NCI-H187 treated with DMSO at 0.1 percent for 48 hours (cell line): ENCODE data around the gene SLC24A4.

Source experiments
- DNase-seq: peaks from one replicate; lab custom pipeline; 2025; lab: John Stamatoyannopoulos, UW

Gene SLC24A4

DNA sequence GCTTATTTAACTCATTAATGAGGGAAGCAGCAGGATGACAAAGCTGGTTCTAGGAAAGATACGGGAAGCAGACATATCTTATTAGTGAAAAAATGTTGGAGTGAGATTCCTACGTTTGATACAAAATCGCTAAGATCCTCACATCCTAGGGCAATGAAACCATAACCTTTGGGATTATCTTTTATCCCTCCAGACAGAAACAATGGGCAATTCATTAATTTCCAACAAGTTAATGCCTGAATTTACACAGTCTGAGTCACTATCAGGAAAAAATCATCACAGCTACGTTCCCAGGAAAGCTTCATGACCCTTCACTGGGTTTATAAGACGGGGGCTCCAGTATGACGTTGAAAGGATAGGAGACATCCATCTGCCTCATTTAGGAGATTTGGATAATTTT, 45.0 kb downstream of the SLC24A4 start:
- no peak for DNase-seq

DNA sequence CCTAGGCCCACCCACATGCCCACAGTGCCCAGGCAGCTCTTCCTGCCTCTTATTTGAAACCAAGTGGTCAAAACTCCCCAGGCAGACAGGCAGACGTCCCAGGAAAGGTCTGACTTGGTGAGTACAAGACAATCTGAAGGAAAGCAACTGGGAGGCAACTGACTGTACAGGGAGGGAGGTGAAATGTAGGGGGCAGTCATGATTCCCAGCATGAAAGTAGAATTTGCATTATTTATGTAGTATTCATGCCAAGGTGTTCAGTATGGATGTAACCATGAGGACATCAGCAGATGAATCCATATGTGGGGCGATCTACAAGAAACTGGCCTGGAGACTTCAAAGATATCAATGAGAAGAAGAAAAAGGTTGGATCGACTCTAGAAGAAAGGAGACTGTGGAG, 46.1 kb downstream of the SLC24A4 start:
- no peak for DNase-seq

- DNase-seq = no peak
Observed at GRCh38 chr14:92372230-92372629, 49.3 kb downstream of the SLC24A4 start.

GRCh38 chr14:92373336-92373735, 50.4 kb downstream of the SLC24A4 start:
- DNase-seq = no peak

- no peak for DNase-seq
Observed at GRCh38 chr14:92380131-92380530, 57.2 kb downstream of the SLC24A4 start.

DNA sequence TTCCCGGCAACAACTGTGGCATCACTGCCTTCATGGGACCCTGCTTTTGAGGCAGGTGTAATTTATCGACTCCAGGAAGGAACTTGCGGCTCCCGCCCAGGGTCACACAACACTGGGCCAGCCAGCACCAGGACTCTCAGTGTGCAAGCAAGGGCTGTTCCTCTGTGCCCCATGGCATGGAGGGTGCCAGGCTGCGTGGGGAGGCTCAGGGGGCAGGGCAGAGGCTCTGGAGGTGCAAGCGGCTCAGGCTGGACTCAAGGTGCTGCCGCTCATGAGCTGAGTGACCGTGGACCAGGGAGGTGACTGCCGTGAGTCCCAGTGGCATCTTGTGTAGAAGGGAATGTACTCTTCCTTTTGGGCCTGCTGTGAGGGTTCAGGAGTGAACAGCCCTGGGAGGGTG, 57.6 kb downstream of the SLC24A4 start:
- DNase-seq = no peak

- DNase-seq = no peak
Observed at GRCh38 chr14:92382677-92383076, 59.7 kb downstream of the SLC24A4 start.

DNA sequence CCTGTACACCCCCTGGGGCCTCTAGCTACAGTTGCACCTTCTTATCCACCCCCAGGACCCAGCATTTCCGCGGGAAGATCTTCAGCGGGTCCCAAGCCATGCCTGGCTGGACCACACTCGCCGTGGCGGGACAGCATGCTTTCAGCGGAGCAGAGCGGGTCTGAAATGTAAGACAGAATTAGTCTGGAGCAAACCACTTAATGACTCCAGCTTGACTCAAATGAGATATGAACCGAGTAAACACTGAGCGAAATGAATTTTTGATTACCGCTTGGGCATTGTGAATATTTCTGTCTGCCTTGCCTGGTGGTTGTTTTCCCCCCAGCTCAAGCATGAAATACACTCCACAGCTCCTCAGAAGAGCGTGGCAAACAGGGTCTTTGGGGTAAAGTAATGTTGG, 60.8 kb downstream of the SLC24A4 start:
- no peak for DNase-seq

DNA sequence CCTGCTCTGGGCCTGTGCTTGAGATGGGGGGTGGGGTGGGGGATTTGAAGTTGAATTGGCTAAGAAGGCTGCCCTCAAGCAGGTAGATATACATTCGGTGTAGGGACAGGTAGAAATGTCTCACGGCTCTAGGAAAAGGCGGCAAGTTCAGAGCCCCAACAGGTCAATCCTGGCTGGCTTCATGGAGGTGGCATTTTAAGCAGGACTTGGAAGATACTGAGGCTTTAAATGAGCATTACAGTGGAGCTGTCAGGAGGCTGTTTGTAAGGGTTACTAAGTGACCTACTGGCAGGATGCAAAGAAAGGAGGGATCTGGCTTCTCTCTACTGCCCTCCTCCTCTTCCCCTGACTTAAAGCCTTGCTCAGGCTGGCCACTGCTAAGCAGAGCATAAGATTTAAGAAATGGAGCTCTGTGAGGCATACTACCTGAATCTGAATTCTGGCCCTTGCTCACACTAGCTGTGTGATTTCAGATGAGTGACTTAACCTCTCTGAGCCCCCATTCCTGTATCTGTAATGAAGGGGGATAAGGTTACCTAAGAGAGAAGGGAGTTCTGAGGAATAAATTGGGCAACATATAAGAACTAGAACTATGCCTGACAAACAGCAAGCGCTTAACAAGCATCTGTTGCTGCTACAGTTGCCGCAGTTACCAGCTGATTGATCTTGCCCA, 61.6 kb downstream of the SLC24A4 start:
- DNase-seq = no peak

- no peak for DNase-seq
Observed at GRCh38 chr14:92385561-92385960, 62.6 kb downstream of the SLC24A4 start.

DNA sequence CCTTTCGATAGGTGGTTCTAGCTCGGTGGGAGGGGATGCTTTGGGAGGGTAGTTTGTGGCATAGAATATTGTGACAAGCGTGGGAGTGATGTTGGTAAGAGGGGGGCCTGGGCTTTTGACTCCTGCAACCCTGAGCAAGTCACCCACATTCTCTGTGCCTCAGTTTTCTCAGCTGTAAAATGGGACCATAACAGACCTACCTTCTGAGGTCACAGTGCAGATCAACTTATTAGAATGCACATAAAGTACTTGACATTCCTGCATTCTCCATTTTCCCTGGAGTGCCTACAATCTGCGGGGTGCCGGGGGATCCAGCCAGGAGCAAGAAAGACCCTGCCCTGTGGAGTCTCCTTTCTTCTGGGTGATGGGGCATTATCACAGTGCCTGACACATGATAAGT, 63.2 kb downstream of the SLC24A4 start:
- DNase-seq = no peak

- DNase-seq = no peak
Observed at GRCh38 chr14:92386637-92387036, 63.7 kb downstream of the SLC24A4 start.

- DNase-seq = no peak
Observed at GRCh38 chr14:92387578-92387977, 64.6 kb downstream of the SLC24A4 start.

- no peak for DNase-seq
Observed at GRCh38 chr14:92389598-92390158, 66.7 kb downstream of the SLC24A4 start.

DNA sequence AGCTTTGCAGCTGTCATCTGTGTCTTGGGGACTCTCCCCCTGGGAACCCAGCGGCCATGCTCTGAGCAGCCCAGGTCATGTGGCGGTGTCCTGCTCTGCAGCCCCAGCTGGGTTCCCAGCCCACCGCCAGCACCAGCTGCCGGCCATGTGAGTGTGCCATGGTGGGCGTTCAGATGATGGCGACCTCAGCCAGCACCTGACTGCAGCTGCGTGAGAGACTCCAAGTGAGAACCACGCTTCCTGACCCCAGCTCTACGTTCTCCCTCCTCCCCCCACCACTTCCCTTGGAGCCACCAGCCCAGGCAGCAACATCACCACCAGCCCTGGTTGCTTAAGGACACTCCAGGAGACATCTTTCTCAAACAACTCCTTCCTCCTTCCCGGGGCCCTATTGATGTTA, 68.8 kb downstream of the SLC24A4 start:
- no peak for DNase-seq

DNA sequence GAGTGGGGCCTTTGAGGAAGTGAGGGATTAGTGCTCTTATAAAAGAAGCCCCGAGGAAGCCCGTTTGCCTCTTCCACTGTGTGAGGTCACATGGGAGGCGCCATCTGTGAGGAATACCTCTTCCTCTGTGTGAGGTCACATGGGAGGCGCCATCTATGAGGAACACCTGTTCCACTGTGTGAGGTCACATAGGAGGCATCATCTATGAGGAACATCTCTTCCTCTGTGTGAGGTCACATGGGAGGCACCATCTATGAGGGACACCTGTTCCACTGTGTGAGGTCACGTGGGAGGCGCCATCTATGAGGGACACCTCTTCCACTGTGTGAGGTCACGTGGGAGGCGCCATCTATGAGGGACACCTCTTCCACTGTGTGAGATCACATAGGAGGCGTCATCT, 69.7 kb downstream of the SLC24A4 start:
- DNase-seq = no peak

DNA sequence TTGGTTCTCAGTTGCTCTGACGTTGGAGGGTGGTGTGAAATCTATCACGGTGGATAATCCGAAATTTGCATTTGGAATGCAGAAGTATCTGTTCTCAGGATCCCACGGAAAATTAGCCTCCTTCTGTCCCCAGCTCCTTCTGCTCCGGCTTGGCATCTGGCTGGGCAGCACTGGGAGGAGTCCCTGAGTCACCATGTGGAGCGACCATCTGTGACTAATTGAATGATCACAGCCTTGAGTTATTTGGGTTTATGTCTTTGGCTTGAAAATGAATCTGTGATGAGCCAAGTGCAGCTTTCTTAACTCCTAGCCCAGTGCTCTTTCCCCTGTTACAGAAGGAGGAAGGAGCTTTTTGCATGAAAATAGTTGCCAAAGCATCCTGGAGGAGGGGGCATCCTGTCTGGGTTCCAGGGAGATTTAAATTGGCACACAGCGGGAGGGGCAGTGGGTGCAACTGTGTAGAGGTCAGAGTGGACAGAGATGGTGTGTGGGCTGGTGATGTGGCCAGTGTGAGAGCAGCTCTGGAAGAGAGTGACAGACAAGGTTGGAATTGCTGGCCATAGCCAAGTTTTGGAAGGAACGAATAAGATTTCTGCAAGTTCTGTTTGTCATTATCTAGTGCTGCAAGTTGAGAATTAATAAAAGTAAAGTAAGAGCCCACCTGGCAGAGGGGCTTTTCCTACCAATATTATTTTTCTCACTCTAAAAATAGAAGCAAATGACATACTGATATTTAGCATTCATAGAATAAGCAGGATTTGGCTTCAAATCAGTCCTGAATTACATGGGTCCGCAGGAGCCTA, 74.4 kb downstream of the SLC24A4 start:
- no peak for DNase-seq

DNA sequence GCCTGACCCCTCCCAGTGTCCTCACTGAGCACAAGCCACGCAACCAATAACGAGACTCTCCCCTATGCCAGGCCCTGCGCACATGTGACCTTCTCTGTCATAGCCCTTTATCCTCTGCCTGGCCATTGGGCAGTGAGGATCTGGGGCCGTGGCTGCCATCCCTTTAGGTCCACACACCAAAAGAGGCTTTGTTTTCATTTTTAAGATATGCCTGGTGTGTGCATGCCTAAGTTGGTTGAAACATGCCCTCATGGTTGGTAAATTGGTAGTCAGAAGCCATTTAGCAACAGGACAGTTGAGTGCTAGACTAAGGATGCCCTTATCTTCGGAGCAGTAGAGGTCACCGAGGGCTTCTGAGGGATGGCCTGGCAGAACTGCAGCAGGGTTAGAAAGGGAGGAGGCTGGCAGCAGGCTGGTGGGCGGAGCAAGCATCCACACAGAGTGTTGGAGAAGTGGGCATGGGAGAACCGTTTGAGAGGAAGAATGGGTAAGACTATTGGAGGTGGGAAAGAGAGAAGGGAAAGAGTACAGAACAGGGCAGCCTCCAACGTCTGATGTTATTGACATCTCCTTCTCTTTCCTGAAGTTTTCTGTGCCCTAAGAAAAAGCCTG, 75.1 kb downstream of the SLC24A4 start:
- DNase-seq = no peak

- no peak for DNase-seq
Observed at GRCh38 chr14:92398888-92399636, 76.1 kb downstream of the SLC24A4 start.

DNA sequence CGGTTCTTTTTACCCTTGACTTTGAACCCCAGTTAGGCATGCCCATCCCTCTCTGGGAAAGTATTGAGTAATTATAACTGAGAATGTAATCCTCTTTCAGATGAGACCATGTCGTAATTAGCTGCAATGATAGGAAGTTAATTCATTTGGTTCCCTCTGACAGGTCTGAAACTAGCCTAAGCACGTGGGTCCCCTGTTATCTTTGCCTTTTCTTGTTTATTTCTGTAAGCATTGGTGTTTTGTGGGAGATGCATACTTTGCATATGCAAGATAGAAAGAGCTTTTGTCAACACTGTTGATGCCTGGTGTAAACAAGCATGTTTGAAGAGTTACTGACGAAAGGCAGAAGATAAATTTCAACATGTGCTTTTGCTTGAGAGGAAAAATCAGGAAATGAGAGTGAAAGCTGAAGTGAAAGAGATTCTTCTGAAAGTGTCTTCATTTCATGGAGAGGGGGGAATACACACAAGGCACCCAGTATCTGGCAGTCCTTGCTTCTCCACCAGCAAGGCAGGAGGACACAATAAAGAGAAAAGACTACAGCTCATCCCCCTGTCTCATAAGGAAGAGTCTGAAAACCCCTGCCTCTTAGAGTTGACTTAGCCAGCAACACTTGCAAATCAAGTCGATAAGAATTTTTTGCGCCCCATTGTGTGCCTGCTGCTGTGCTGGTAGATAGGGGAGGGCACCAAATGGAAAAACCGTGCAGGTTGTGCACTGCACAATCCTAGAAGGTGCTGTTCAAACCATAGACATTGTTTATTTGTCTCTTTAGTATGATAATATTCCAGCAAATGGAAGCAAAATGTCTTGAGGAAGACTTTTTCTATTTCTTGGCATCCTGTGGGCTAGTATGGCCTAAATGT, 77.8 kb downstream of the SLC24A4 start:
- DNase-seq = no peak

DNA sequence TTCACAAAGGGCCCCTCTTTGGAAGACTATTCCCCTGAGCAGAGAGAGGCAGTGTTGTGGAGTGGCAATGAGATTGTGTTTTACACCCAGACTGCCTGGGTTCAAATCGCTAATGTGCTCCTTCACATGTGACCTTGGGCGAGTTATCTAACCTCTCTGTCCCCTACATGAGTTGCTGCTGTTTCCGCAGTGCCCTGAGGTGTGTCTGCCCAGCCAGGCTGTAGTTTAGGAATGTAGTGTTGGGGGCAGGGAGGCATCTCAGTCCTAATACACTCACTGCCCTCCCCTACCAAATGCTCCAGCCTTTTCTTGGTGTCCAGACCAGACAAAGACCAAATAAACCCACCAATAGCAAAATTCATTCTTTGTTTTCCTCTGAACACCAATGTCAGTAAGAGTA, 78.6 kb downstream of the SLC24A4 start:
- no peak for DNase-seq
